Measurements from ENCODE around the gene PTCD3. TPM values are rescaled to one million over a fixed set of nuclear protein-coding genes. Genes with fewer than 3 reads are reported as not detected.

Gene PTCD3
- total and polyA plus RNA-seq, 2 of the 4 experiments (the other 2 are of a cell fraction) = 44.0 to 48.9 TPM

DNA sequence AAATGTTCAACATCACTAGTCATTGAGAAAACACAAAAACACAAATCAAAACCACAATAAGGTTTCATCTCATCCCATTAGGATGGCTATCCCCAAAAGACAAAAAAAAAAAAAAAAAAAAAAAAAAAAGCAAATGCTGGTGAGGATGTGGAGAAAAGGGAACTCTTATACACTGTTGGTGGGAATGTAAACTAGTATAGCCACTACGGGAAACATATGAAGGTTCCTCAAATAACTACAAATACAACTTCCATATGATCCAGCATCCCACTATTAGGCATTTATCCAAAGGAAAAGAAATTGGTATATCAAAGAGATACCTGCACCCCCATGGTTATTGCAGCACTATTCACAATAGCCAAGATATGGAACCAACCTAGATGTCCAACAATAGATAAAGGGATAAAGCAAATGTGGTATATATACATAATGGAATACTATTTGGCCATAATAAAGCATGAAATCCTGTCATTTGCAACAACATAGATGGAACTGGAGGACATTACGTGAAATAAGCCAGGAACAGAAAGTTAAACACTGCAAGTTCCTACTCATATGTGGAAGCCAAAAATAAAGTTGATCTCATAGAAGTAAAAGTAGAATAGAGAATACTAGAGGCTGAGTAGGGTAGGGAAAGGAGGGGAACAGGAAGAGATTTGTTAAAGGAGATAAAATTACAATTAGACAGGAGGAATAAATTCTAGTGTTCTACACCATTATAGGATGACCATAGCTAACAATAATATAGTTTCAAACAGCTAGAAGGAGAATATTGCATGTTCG is 8.7 kb upstream of the PTCD3 start:
- no peak overlapping the region for H3K23ac ChIP-seq (ENCODE audit: low read depth, low read length)
- peaks cover 13% of the 10 kb centered on the region; the same call in 1 of the 2 replicates for H4K20me1 ChIP-seq (ENCODE audit: insufficient read depth, low read length)
- H2BK120ac ChIP-seq (ENCODE audit: low read depth, low read length) = no peak overlapping the region
- H3K18ac ChIP-seq (ENCODE audit: low read depth, low read length) = no peak overlapping the region
- ChIA-PET CTCF (interaction anchor here (1.0 kb wide), 1 partner anchor 17 kb away, joined by 4 read pairs; no protein-coding TSS in a partner anchor), POLR2A (ENCODE audit: unreplicated experiment) (no interaction called here)
- no TSS peak for BruUV-seq (replicated peaks)
- no peak overlapping the region for H3K4me2 ChIP-seq (ENCODE audit: low read depth, low read length)
- no peak for TF ChIP-seq MXI1 (IDR thresholded peaks at IDR 0.05; ENCODE audit: borderline replicate concordance, low read depth, low read length)
- no peak for TF ChIP-seq MAZ (IDR thresholded peaks at IDR 0.05; ENCODE audit: borderline replicate concordance, low read depth, low read length)
- TF ChIP-seq MAFK (IDR thresholded peaks at IDR 0.05; ENCODE audit: low read depth, low read length) = no peak
- TF ChIP-seq, protein P1, sequence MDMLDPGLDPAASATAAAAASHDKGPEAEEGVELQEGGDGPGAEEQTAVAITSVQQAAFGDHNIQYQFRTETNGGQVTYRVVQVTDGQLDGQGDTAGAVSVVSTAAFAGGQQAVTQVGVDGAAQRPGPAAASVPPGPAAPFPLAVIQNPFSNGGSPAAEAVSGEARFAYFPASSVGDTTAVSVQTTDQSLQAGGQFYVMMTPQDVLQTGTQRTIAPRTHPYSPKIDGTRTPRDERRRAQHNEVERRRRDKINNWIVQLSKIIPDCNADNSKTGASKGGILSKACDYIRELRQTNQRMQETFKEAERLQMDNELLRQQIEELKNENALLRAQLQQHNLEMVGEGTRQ (IDR thresholded peaks at IDR 0.05; ENCODE audit: low read depth, low read length) = no peak
- TF ChIP-seq, protein P2, sequence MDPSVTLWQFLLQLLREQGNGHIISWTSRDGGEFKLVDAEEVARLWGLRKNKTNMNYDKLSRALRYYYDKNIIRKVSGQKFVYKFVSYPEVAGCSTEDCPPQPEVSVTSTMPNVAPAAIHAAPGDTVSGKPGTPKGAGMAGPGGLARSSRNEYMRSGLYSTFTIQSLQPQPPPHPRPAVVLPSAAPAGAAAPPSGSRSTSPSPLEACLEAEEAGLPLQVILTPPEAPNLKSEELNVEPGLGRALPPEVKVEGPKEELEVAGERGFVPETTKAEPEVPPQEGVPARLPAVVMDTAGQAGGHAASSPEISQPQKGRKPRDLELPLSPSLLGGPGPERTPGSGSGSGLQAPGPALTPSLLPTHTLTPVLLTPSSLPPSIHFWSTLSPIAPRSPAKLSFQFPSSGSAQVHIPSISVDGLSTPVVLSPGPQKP (IDR thresholded peaks at IDR 0.05; ENCODE audit: borderline replicate concordance, low read depth, low read length) = no peak
- no peak for TF ChIP-seq FOS (IDR thresholded peaks at IDR 0.05; ENCODE audit: low read depth, low read length)
- no peak for TF ChIP-seq CHD1 (IDR thresholded peaks at IDR 0.05; ENCODE audit: low read depth, low read length)
- no peak for TF ChIP-seq SMC3 (IDR thresholded peaks at IDR 0.05; ENCODE audit: low read depth, low read length)
- TF ChIP-seq NFE2L2 (IDR thresholded peaks at IDR 0.05; ENCODE audit: low read depth, low read length) = no peak
- TF ChIP-seq RCOR1 (IDR thresholded peaks at IDR 0.05; ENCODE audit: insufficient replicate concordance, low read length) = no peak
- TF ChIP-seq, protein P3, sequence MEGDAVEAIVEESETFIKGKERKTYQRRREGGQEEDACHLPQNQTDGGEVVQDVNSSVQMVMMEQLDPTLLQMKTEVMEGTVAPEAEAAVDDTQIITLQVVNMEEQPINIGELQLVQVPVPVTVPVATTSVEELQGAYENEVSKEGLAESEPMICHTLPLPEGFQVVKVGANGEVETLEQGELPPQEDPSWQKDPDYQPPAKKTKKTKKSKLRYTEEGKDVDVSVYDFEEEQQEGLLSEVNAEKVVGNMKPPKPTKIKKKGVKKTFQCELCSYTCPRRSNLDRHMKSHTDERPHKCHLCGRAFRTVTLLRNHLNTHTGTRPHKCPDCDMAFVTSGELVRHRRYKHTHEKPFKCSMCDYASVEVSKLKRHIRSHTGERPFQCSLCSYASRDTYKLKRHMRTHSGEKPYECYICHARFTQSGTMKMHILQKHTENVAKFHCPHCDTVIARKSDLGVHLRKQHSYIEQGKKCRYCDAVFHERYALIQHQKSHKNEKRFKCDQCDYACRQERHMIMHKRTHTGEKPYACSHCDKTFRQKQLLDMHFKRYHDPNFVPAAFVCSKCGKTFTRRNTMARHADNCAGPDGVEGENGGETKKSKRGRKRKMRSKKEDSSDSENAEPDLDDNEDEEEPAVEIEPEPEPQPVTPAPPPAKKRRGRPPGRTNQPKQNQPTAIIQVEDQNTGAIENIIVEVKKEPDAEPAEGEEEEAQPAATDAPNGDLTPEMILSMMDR (conservative IDR thresholded peaks at IDR 0.05; ENCODE audit: low read depth, low read length) = no peak
- TF ChIP-seq BHLHE40 (IDR thresholded peaks at IDR 0.05; ENCODE audit: low read depth, low read length) = no peak
- no peak overlapping the region for H2BK15ac ChIP-seq (ENCODE audit: low read depth, low read length)
- no peak overlapping the region for H2AK9ac ChIP-seq (replicated peaks; ENCODE audit: low read depth, low read length, poor library complexity)
- H3K9me3 ChIP-seq (ENCODE audit: control insufficient read depth, insufficient read depth, low read length) = no peaks in the 10 kb centered on the region
- no peak for ATAC-seq (ENCODE audit: low read depth)
- H4K91ac ChIP-seq (ENCODE audit: insufficient read depth, low read depth, low read length) = no peak overlapping the region
- H3K27ac ChIP-seq (ENCODE audit: insufficient read depth, low read length) = no peak overlapping the region
- no peaks in the 10 kb centered on the region for H3K27me3 ChIP-seq (ENCODE audit: control insufficient read depth, insufficient read depth, low read length)
- H3K36me3 ChIP-seq (ENCODE audit: control insufficient read depth, insufficient read depth, low read length) = peaks cover 24% of the 10 kb centered on the region
- DNase-seq = no peak
- no peak overlapping the region for H2BK20ac ChIP-seq (ENCODE audit: low read depth, low read length)
- H3K4ac ChIP-seq (ENCODE audit: low read depth, low read length) = no peak overlapping the region
- dilution Hi-C loops (cut with HindIII; ENCODE audit: low sequenced_read_pairs, unreplicated experiment) (no loop called here), intact Hi-C loops (cut with micrococcal nuclease) (no loop called here), in situ Hi-C loops (cut with MboI; ENCODE audit: low sequenced_read_pairs) (no loop called here)
- no peak overlapping the region for H3K56ac ChIP-seq (ENCODE audit: extremely low read depth, insufficient read depth, low read length)
- H2AFZ ChIP-seq (replicated peaks; ENCODE audit: low read length, poor library complexity) = no peak overlapping the region
- H3K4me1 ChIP-seq (ENCODE audit: control insufficient read depth, insufficient read depth, low read length) = no peaks in the 10 kb centered on the region
- peaks cover 15 to 30% of the 10 kb centered on the region in 2 experiments for H3K79me1 ChIP-seq (ENCODE audit: low read depth in 1 of 2, low read length in 2 of 2)
- WGBS, 2 experiments (ENCODE audit: extremely low coverage in 2 of 2, insufficient read length in 1 of 2) = no CpG with 5 or more reads among the region's 3 CpGs
- H3K14ac ChIP-seq (replicated peaks; ENCODE audit: low read depth, low read length) = no peak overlapping the region
- no peak overlapping the region for H3K9ac ChIP-seq (ENCODE audit: low read depth, low read length)
- no peak overlapping the region for H2AK5ac ChIP-seq (ENCODE audit: low read depth, low read length)
- H4K8ac ChIP-seq (ENCODE audit: low read depth in 2 of 2, low read length in 2 of 2) = no peak overlapping the region
- H4K5ac ChIP-seq (ENCODE audit: low read depth, low read length) = no peak overlapping the region
- H3K9me1 ChIP-seq (ENCODE audit: insufficient read depth, low read length) = no peaks in the 10 kb centered on the region
- no peak overlapping the region for H3K4me3 ChIP-seq (ENCODE audit: insufficient read depth, low read depth, low read length)
- no peak overlapping the region for H2BK5ac ChIP-seq (ENCODE audit: low read depth, low read length, poor library complexity, severe bottlenecking)
